IPS DF 4.7 (cell line): Measurements from ENCODE around the gene ITPR2.
"Not testable (repeated sequence)": the region's sequence is repeated elsewhere in the genome, so short reads cannot be mapped to it uniquely, and the experiment has no call there.

Experiments
- DNase-seq: peaks from one replicate; pipeline ENCODE4 v3.0.0-alpha.2; 2013; ENCODE audit warnings: low spot score; ENCODE audit errors: extremely low read depth

Gene ITPR2

GRCh38 chr12:26832822-26833742 lies at the start of gene ITPR2:
Gene ITPR2 (minus strand): TSS chr12:26833194. CDS start chr12:26832781, 413 bp downstream.
- DNase-seq: no peak

- DNase-seq: no peak
Observed at GRCh38 chr12:26880625-26881024, 47.6 kb upstream of the ITPR2 start.

GRCh38 chr12:26878661-26879119 lies 45.7 kb upstream of the ITPR2 start:
- DNase-seq: no peak

GRCh38 chr12:26874501-26875296 lies 41.7 kb upstream of the ITPR2 start:
- no peak for DNase-seq

- DNase-seq: no peak
Observed at GRCh38 chr12:26872625-26873024, 39.6 kb upstream of the ITPR2 start.

- no peak for DNase-seq
Observed at GRCh38 chr12:26871985-26872384, 39.0 kb upstream of the ITPR2 start.

- no peak for DNase-seq
Observed at GRCh38 chr12:26870491-26871419, 37.8 kb upstream of the ITPR2 start.

GRCh38 chr12:26869908-26870459 lies 37.0 kb upstream of the ITPR2 start:
- no peak for DNase-seq

GRCh38 chr12:26869104-26869494 lies 36.1 kb upstream of the ITPR2 start:
- no peak for DNase-seq

GRCh38 chr12:26868447-26869103 lies 35.6 kb upstream of the ITPR2 start:
- DNase-seq: no peak

GRCh38 chr12:26867080-26867479 lies 34.1 kb upstream of the ITPR2 start:
- DNase-seq: no peak

- no peak for DNase-seq
Observed at GRCh38 chr12:26863515-26863914, 30.5 kb upstream of the ITPR2 start.

- not testable (repeated sequence) for DNase-seq
Observed at GRCh38 chr12:26862787-26863186, 29.8 kb upstream of the ITPR2 start.

GRCh38 chr12:26861690-26862089 lies 28.7 kb upstream of the ITPR2 start:
- no peak for DNase-seq

- DNase-seq: no peak
Observed at GRCh38 chr12:26857465-26858176, 24.6 kb upstream of the ITPR2 start.

- DNase-seq: no peak
Observed at GRCh38 chr12:26855337-26855736, 22.3 kb upstream of the ITPR2 start.

- no peak for DNase-seq
Observed at GRCh38 chr12:26854031-26854390, 21.0 kb upstream of the ITPR2 start.

GRCh38 chr12:26853303-26854030 lies 20.5 kb upstream of the ITPR2 start:
- DNase-seq: no peak
